ENCODE results near the gene TENM3.

Gene TENM3

DNA sequence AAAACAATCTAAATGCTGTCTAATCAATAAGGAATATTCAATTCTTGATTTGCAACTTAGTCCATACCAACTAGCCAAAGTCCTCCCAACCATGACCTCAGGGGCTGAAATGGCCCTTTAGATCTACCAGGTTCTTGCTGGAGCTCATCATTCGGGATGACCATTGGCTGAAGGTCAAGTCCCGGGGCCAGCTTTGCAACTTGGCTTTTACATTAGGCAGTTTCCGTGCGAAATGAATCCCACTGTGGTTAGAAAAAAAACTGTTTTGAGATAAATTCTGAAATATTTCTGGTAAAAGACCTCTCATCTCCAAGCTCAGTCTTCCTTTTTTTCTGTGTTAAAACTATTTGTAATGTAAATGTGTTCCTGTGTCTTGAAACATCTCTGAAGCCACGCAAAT lies 178.6 kb downstream of the TENM3 start:
- no peaks in the 10 kb centered on the region for H3K9me3 ChIP-seq (ENCODE audit: low read length)
- no peak overlapping the region for H3K27ac ChIP-seq (ENCODE audit: low read depth, low read length, poor library complexity, severe bottlenecking)
- H4K20me1 ChIP-seq (ENCODE audit: insufficient read depth, low read length), result no peaks in the 10 kb centered on the region
- H3K79me2 ChIP-seq (ENCODE audit: insufficient read depth, low read length), result no peaks in the 10 kb centered on the region
- no peaks in the 10 kb centered on the region for H3K36me3 ChIP-seq (ENCODE audit: insufficient read depth, low read length)
- no peak overlapping the region for H3K4me3 ChIP-seq (ENCODE audit: low read depth, low read length, poor library complexity, severe bottlenecking)
- no peak overlapping the region for H2AFZ ChIP-seq (ENCODE audit: low read length)
- H3K9me2 ChIP-seq (ENCODE audit: low read depth, low read length), result no peaks in the 10 kb centered on the region
- no peak overlapping the region for H3K4me2 ChIP-seq (ENCODE audit: low read length)
- TF ChIP-seq EZH2 (IDR thresholded peaks at IDR 0.05; ENCODE audit: borderline replicate concordance, low read length), result no peak
- no peak for TF ChIP-seq CTCF (IDR thresholded peaks at IDR 0.05; ENCODE audit: low read length)
- H3K9ac ChIP-seq (ENCODE audit: low read length), result no peak overlapping the region
- no peaks in the 10 kb centered on the region for H3K4me1 ChIP-seq (ENCODE audit: insufficient read depth, low read length, severe bottlenecking)
- no peaks in the 10 kb centered on the region for H3F3A ChIP-seq (ENCODE audit: insufficient read depth, low read length)
- H3K27me3 ChIP-seq (ENCODE audit: insufficient read depth, low read length), result no peaks in the 10 kb centered on the region

DNA sequence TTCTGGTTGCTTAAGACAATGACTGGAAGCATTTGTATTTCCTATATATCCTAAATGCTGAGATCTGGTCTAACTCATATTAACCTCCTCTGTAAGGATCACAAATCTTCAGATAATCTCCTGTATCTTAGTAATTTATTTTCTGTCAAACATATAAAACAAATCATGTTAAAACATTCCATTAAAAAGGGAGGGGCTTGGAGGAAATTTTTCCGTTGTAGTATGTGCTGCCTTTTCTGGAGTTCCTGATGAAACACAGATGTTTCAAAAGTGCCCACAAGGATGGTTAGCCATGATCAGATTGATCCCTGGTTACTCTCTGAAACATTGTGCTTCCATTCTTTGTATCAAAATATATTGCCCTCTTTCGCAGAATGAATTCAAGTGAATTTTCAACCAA lies 182.1 kb downstream of the TENM3 start:
- Histone ChIP-seq H2AFZ (ENCODE audit: low read length) (no peak overlapping the region), H3K27ac (ENCODE audit: low read depth, low read length, poor library complexity, severe bottlenecking) (no peak overlapping the region), H3K27me3 (ENCODE audit: insufficient read depth, low read length) (no peaks in the 10 kb centered on the region), H3K9ac (ENCODE audit: low read length) (no peak overlapping the region), H3K4me2 (ENCODE audit: low read length) (no peak overlapping the region), H3K9me3 (ENCODE audit: low read length) (no peaks in the 10 kb centered on the region), H3K9me2 (ENCODE audit: low read depth, low read length) (no peaks in the 10 kb centered on the region), H3K4me1 (ENCODE audit: insufficient read depth, low read length, severe bottlenecking) (no peaks in the 10 kb centered on the region), H3K4me3 (ENCODE audit: low read depth, low read length, poor library complexity, severe bottlenecking) (no peak overlapping the region), H3K36me3 (ENCODE audit: insufficient read depth, low read length) (no peaks in the 10 kb centered on the region), H3F3A (ENCODE audit: insufficient read depth, low read length) (no peaks in the 10 kb centered on the region), H4K20me1 (ENCODE audit: insufficient read depth, low read length) (no peaks in the 10 kb centered on the region), H3K79me2 (ENCODE audit: insufficient read depth, low read length) (no peaks in the 10 kb centered on the region)
- TF ChIP-seq CTCF (IDR thresholded peaks at IDR 0.05; ENCODE audit: low read length) (no peak), EZH2 (IDR thresholded peaks at IDR 0.05; ENCODE audit: borderline replicate concordance, low read length) (no peak)

GRCh38 chr4:182426901-182427300 lies 183.7 kb downstream of the TENM3 start:
- no peak overlapping the region for H3K4me3 ChIP-seq (ENCODE audit: low read depth, low read length, poor library complexity, severe bottlenecking)
- H3K4me2 ChIP-seq (ENCODE audit: low read length), result no peak overlapping the region

More at GRCh38 chr4:182426901-182427300, 183.7 kb downstream of the TENM3 start:
- no peaks in the 10 kb centered on the region for H3F3A ChIP-seq (ENCODE audit: insufficient read depth, low read length)
- no peaks in the 10 kb centered on the region for H3K36me3 ChIP-seq (ENCODE audit: insufficient read depth, low read length)
- no peak overlapping the region for H3K9ac ChIP-seq (ENCODE audit: low read length)
- H3K27me3 ChIP-seq (ENCODE audit: insufficient read depth, low read length), result no peaks in the 10 kb centered on the region
- H4K20me1 ChIP-seq (ENCODE audit: insufficient read depth, low read length), result no peaks in the 10 kb centered on the region
- no peaks in the 10 kb centered on the region for H3K4me1 ChIP-seq (ENCODE audit: insufficient read depth, low read length, severe bottlenecking)
- H2AFZ ChIP-seq (ENCODE audit: low read length), result no peak overlapping the region
- no peak overlapping the region for H3K27ac ChIP-seq (ENCODE audit: low read depth, low read length, poor library complexity, severe bottlenecking)
- no peaks in the 10 kb centered on the region for H3K9me2 ChIP-seq (ENCODE audit: low read depth, low read length)
- H3K79me2 ChIP-seq (ENCODE audit: insufficient read depth, low read length), result no peaks in the 10 kb centered on the region
- H3K9me3 ChIP-seq (ENCODE audit: low read length), result no peaks in the 10 kb centered on the region
- TF ChIP-seq CTCF (IDR thresholded peaks at IDR 0.05; ENCODE audit: low read length) (no peak), EZH2 (IDR thresholded peaks at IDR 0.05; ENCODE audit: borderline replicate concordance, low read length) (no peak)
